Measurements from ENCODE around the gene MRPL21.

MRPL21 gene

DNA sequence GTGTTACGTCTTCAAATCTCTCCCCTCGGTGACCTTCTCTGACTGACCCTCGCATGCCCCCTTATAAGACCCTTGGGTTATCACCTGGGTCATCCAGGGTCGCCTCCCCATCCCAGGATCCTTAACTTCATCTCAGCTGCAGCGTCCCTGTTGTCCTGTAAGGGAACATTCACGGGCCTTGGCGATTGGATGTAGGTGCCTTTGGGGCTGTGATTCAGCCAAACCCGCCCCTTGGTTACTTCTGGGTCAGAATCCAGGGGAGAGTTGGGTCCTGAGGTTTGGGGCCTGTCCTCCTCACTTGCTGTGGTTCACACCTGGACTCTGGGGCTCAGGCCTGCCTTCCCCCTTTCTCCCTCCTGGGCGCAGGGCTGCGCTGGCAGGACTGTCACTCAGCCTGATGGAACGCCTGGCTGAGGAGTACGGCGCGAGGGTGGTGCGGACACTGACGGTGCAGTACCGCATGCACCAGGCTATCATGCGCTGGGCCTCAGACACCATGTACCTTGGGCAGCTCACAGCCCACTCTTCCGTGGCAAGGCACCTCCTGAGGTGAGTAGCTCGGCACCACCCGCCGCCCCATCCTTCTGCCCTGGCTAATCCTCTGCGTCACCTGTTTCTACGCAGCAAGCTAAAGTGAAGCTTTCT lies 29.4 kb upstream of the MRPL21 start:
- Histone ChIP-seq H3K9ac (ENCODE audit: low read length) (no peak overlapping the region), H3K9me3 (ENCODE audit: low read length) (no peaks in the 10 kb centered on the region), H3K4me3 (ENCODE audit: low read depth, low read length, poor library complexity, severe bottlenecking) (no peak overlapping the region), H3K4me1 (ENCODE audit: insufficient read depth, low read length, severe bottlenecking) (no peaks in the 10 kb centered on the region), H3K27ac (ENCODE audit: low read depth, low read length, poor library complexity, severe bottlenecking) (no peak overlapping the region), H3F3A (ENCODE audit: insufficient read depth, low read length) (no peaks in the 10 kb centered on the region), H3K4me2 (ENCODE audit: low read length) (no peak overlapping the region), H4K20me1 (ENCODE audit: insufficient read depth, low read length) (no peaks in the 10 kb centered on the region), H3K79me2 (ENCODE audit: insufficient read depth, low read length) (no peaks in the 10 kb centered on the region), H3K9me2 (ENCODE audit: low read depth, low read length) (no peaks in the 10 kb centered on the region), H3K27me3 (ENCODE audit: insufficient read depth, low read length) (no peaks in the 10 kb centered on the region), H2AFZ (ENCODE audit: low read length) (no peak overlapping the region), H3K36me3 (ENCODE audit: insufficient read depth, low read length) (peaks cover 54% of the 10 kb centered on the region)
- no peak for TF ChIP-seq EZH2 (IDR thresholded peaks at IDR 0.05; ENCODE audit: borderline replicate concordance, low read length)
- TF ChIP-seq, protein P1, sequence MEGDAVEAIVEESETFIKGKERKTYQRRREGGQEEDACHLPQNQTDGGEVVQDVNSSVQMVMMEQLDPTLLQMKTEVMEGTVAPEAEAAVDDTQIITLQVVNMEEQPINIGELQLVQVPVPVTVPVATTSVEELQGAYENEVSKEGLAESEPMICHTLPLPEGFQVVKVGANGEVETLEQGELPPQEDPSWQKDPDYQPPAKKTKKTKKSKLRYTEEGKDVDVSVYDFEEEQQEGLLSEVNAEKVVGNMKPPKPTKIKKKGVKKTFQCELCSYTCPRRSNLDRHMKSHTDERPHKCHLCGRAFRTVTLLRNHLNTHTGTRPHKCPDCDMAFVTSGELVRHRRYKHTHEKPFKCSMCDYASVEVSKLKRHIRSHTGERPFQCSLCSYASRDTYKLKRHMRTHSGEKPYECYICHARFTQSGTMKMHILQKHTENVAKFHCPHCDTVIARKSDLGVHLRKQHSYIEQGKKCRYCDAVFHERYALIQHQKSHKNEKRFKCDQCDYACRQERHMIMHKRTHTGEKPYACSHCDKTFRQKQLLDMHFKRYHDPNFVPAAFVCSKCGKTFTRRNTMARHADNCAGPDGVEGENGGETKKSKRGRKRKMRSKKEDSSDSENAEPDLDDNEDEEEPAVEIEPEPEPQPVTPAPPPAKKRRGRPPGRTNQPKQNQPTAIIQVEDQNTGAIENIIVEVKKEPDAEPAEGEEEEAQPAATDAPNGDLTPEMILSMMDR (IDR thresholded peaks at IDR 0.05; ENCODE audit: low read length): no peak

DNA sequence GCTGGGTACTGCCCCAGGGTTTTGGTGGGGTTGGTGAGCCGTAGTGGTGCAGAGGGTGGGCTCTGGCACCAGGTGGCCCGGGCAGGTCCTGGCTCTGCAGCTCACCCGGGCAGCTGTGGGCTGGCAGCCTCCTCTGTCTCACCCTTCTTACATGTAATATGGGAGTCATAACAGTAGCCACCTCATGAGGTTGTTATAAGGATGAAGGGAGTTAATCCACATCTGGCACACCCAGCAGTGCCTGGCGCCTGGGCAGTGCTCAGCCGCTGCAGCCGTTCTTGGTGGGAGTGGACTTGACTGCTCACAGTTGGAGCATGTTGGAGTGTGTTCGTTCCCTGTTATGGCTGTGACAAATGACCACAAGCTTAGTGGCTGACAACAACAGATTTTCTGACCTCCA lies 28.7 kb upstream of the MRPL21 start:
- no peak for TF ChIP-seq EZH2 (IDR thresholded peaks at IDR 0.05; ENCODE audit: borderline replicate concordance, low read length)
- TF ChIP-seq, protein P1 (IDR thresholded peaks at IDR 0.05; ENCODE audit: low read length): no peak
- Histone ChIP-seq H3K4me1 (ENCODE audit: insufficient read depth, low read length, severe bottlenecking) (peaks cover 3% of the 10 kb centered on the region), H3F3A (ENCODE audit: insufficient read depth, low read length) (no peaks in the 10 kb centered on the region), H3K36me3 (ENCODE audit: insufficient read depth, low read length) (peaks cover 54% of the 10 kb centered on the region), H3K4me3 (ENCODE audit: low read depth, low read length, poor library complexity, severe bottlenecking) (no peak overlapping the region), H3K9ac (ENCODE audit: low read length) (no peak overlapping the region), H3K9me3 (ENCODE audit: low read length) (no peaks in the 10 kb centered on the region), H3K9me2 (ENCODE audit: low read depth, low read length) (no peaks in the 10 kb centered on the region), H3K27ac (ENCODE audit: low read depth, low read length, poor library complexity, severe bottlenecking) (no peak overlapping the region), H4K20me1 (ENCODE audit: insufficient read depth, low read length) (no peaks in the 10 kb centered on the region), H3K4me2 (ENCODE audit: low read length) (no peak overlapping the region), H2AFZ (ENCODE audit: low read length) (no peak overlapping the region), H3K79me2 (ENCODE audit: insufficient read depth, low read length) (no peaks in the 10 kb centered on the region), H3K27me3 (ENCODE audit: insufficient read depth, low read length) (no peaks in the 10 kb centered on the region)

DNA sequence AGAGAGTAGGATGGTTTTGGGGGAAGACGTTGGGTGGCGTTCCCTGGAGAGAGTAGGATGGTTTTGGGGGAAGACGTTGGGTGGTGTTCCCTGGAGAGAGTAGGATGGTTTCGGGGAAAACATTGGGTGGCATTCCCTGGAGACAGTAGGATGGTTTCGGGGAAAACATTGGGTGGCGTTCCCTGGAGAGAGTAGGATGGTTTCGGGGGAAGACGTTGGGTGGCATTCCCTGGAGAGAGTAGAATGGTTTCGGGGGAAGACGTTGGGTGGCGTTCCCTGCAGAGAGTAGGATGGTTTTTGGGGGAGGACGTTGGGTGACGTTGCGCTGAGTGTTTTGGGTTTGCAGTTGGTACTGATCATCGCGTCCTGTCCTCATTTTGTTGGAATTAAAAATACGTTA lies 28.3 kb upstream of the MRPL21 start:
- peaks cover 52% of the 10 kb centered on the region for H3K36me3 ChIP-seq (ENCODE audit: insufficient read depth, low read length)
- H4K20me1 ChIP-seq (ENCODE audit: insufficient read depth, low read length): no peaks in the 10 kb centered on the region
- no peaks in the 10 kb centered on the region for H3K79me2 ChIP-seq (ENCODE audit: insufficient read depth, low read length)
- H3K27me3 ChIP-seq (ENCODE audit: insufficient read depth, low read length): no peaks in the 10 kb centered on the region
- peaks cover 8% of the 10 kb centered on the region for H3K4me1 ChIP-seq (ENCODE audit: insufficient read depth, low read length, severe bottlenecking)
- H2AFZ ChIP-seq (ENCODE audit: low read length): no peak overlapping the region
- H3K27ac ChIP-seq (ENCODE audit: low read depth, low read length, poor library complexity, severe bottlenecking): no peak overlapping the region
- no peak overlapping the region for H3K4me3 ChIP-seq (ENCODE audit: low read depth, low read length, poor library complexity, severe bottlenecking)
- H3K4me2 ChIP-seq (ENCODE audit: low read length): no peak overlapping the region
- no peak for TF ChIP-seq EZH2 (IDR thresholded peaks at IDR 0.05; ENCODE audit: borderline replicate concordance, low read length)
- TF ChIP-seq, protein P1 (IDR thresholded peaks at IDR 0.05; ENCODE audit: low read length): no peak
- H3K9me3 ChIP-seq (ENCODE audit: low read length): no peaks in the 10 kb centered on the region
- no peaks in the 10 kb centered on the region for H3K9me2 ChIP-seq (ENCODE audit: low read depth, low read length)
- H3K9ac ChIP-seq (ENCODE audit: low read length): no peak overlapping the region
- H3F3A ChIP-seq (ENCODE audit: insufficient read depth, low read length): no peaks in the 10 kb centered on the region
